Activated naive CD4-positive, alpha-beta T cell treated with anti-CD3 and anti-CD28 coated beads, Interleukin-2, amount 50 U/mL, for 24 hours (primary cell): Measurements from ENCODE around the gene TACC3.

Experiments used
- H3K27ac Mint-ChIP-seq: one replicate; pipeline ENCODE4 v1.8.0; 2021; ENCODE audit warnings: mild to moderate bottlenecking, mixed read lengths
- H3K27me3 Mint-ChIP-seq: one replicate; pipeline ENCODE4 v1.8.0; 2021; ENCODE audit warnings: mixed read lengths
- H3K36me3 Mint-ChIP-seq: one replicate; pipeline ENCODE4 v1.8.0; 2021; ENCODE audit warnings: mixed read lengths
- H3K4me1 Mint-ChIP-seq: one replicate; pipeline ENCODE4 v1.8.0; 2021; ENCODE audit warnings: mixed read lengths
- H3K4me3 Mint-ChIP-seq: one replicate; pipeline ENCODE4 v1.8.0; 2021; ENCODE audit warnings: mild to moderate bottlenecking, mixed read lengths
- H3K9me3 Mint-ChIP-seq: one replicate; pipeline ENCODE4 v1.8.0; 2021; ENCODE audit warnings: mixed read lengths

Gene TACC3

DNA sequence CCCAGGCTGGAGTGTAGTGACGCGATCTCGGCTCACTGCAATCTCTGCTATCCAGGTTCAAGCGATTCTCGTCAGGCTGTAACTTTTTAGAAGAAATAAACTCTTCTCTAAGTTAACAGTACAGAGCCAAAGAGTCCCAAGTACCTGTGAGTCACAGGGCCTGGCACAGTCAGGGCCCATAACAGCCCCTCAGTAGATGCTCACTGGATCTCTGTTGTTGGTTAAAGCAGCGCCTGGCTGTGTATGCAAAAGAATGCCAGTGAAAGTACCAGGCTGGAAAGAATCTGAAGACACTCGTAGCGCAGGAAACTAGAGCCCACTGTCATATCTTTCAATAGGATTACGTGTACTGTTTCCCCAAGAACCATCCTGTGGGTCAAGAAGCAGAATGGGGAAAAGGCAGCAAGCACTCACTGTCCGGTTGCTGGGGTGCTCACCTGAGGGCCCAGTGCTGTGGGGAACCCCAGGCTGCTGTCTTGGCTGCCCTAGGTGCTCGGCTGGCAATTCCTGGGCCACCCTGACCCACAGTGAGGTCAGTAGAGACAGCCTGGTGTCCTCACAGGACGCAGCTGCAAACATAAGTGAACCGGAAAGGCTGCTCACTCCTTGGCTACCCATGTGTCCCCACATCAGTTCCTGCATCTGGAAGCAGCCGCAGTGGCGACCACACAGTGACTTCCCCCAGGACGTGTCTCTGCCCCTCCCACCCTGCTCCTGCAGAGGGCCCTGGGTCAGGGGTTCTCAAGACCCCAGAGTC lies 6.1 kb upstream of the TACC3 start:
- Mint-ChIP-seq H3K9me3 (no peaks in the 10 kb centered on the region), H3K36me3 (peaks cover 7% of the 10 kb centered on the region), H3K4me3 (peak overlapping the region; percentile 20), H3K4me1 (peaks cover 45% of the 10 kb centered on the region), H3K27ac (peak overlapping the region; percentile 55), H3K27me3 (no peaks in the 10 kb centered on the region)

GRCh38 chr4:1716065-1716945 lies 5.0 kb upstream of the TACC3 start:
- Mint-ChIP-seq H3K4me3 (no peak overlapping the region), H3K4me1 (peaks cover 37% of the 10 kb centered on the region), H3K36me3 (peaks cover 3% of the 10 kb centered on the region), H3K27ac (peak overlapping the region; percentile 80), H3K27me3 (no peaks in the 10 kb centered on the region), H3K9me3 (no peaks in the 10 kb centered on the region)

- peak overlapping the region; percentile 30 for H3K27ac Mint-ChIP-seq
- H3K4me3 Mint-ChIP-seq, result peak overlapping the region; percentile 26
- peaks cover 40% of the 10 kb centered on the region for H3K4me1 Mint-ChIP-seq
- H3K9me3 Mint-ChIP-seq, result no peaks in the 10 kb centered on the region
- peaks cover 2% of the 10 kb centered on the region for H3K36me3 Mint-ChIP-seq
- no peaks in the 10 kb centered on the region for H3K27me3 Mint-ChIP-seq
Observed at GRCh38 chr4:1717129-1718094, 3.9 kb upstream of the TACC3 start.

DNA sequence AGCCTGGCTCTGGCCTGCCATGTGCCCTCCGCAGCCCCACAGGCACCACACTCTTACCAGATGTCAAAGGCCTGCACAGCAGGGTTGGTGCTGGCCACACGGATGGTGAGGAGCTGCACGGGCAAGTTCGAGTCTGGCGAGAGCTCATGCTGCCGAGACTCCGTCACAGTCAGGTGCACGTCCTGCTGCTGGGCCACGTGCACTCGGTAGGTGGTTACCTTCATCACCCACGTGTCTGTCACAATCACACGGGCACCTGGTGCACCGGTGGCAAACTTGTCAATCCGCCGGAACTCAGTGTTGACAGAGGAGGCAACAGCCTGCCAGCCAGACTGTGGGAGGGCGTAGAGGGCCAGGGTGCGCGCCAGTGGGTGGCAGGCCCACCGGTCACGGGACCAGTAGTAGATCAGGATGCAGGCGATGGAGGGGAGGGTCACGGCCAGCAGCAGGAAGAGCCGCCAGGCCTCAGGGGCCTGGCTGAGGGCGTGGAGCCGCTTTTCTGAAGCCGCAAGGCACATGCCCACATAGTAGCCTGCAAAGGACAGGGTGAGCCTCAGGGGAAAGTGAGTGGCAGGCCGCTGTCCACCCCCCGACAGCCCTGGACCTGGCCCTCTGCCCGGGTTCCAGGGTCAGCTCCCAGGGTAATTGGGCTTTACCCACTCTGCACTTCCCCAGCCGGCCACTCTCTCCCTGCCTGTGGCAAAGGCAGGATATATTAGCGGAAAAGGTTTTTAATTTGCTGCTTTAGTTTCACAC lies 3.0 kb upstream of the TACC3 start:
- H3K4me1 Mint-ChIP-seq, result peaks cover 49% of the 10 kb centered on the region
- no peaks in the 10 kb centered on the region for H3K9me3 Mint-ChIP-seq
- peak overlapping the region; percentile 80 for H3K27ac Mint-ChIP-seq
- peak overlapping the region; percentile 73 for H3K4me3 Mint-ChIP-seq
- no peaks in the 10 kb centered on the region for H3K27me3 Mint-ChIP-seq
- H3K36me3 Mint-ChIP-seq, result peaks cover 2% of the 10 kb centered on the region

GRCh38 chr4:1720163-1720983 lies 948 bp upstream of the TACC3 start:
- Mint-ChIP-seq H3K4me3 (peak overlapping the region; percentile 91), H3K4me1 (peaks cover 51% of the 10 kb centered on the region), H3K27me3 (no peaks in the 10 kb centered on the region)

DNA sequence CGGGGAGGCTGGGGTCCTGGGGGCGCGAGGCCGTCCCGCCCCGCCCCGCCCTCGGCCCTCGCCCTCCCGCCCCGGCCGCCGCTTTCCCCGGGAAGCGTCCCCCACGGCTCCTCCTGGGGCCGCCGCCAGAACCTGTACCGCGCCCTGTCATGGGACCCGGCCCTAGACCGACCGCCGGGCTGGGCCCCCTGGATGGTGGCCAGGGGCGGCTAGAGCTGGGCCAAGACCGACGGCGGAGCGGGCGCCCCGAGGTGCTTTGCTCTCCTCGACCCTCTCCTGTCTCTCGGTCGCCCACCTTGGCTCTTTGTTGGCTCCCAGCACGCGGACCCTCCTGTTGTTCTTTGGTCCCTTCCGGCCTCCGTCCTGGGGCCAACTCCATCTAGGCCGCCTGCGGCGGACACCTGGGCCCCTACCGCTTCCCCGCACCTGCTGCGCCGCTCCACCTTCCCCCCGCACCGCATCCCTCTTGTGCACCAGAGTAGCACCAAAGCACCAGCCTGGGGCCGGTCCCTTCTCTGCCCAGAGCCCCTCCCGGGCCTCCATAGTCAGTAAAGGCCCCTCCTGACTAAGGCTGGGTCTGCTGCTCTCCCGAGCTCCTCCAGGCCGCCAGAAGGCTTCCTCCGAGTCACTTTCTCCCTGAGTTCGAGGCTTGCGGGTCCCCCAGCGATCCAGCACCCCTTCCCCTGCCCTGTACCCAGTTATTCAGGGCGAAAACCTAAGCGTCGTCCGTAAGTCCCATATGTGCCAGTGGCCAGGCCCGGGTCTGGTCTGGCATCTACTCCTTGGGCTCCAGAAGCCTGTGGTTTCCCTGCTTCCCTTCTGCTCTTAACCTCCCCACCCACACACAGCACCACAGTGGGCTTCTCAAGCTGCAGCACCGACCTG lies 587 bp downstream of the TACC3 start:
- H3K4me3 Mint-ChIP-seq, result peak overlapping the region; percentile 94
- H3K4me1 Mint-ChIP-seq, result peaks cover 57% of the 10 kb centered on the region
- H3K27me3 Mint-ChIP-seq, result no peaks in the 10 kb centered on the region

More at GRCh38 chr4:1720163-1720983, 948 bp upstream of the TACC3 start:
- Mint-ChIP-seq H3K27ac (peak overlapping the region; percentile 89), H3K9me3 (no peaks in the 10 kb centered on the region), H3K36me3 (peaks cover 2% of the 10 kb centered on the region)

DNA sequence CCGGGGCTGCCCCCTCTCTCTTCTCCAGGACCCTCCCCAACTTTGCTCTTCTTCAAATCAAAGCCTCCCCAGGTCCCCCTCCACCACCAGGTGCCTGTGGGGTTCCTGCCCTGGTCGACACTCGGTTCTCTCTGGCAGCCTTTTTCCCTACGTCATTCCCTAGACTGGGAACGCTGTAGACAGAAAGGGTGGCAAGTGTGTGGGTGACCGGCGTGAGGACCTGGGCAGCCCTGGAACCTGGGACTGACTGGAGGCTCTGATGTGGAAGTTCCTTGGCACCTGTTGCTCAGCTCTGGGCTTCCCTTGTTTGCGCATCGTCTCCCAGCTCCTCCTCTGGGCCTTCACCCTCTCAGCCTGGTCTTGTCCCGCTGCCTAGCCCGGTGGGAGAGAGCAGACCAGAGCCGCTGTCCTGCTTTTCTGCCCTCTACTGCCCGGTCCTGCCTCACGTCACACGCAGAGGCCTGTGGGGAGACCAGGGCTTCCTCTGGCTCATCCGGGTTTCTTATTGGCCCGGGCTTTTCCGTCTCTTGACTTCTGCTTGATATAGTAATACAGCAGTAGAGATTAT lies 1.3 kb downstream of the TACC3 start:
- no peaks in the 10 kb centered on the region for H3K9me3 Mint-ChIP-seq
- peak overlapping the region; percentile 98 for H3K27ac Mint-ChIP-seq
- H3K4me3 Mint-ChIP-seq, result peak overlapping the region; percentile 94
- H3K27me3 Mint-ChIP-seq, result no peaks in the 10 kb centered on the region
- H3K36me3 Mint-ChIP-seq, result peaks cover 6% of the 10 kb centered on the region
- peaks cover 63% of the 10 kb centered on the region for H3K4me1 Mint-ChIP-seq

More for the DNA sequence above, 587 bp downstream of the TACC3 start:
- Mint-ChIP-seq H3K36me3 (peaks cover 6% of the 10 kb centered on the region), H3K9me3 (no peaks in the 10 kb centered on the region), H3K27ac (peak overlapping the region; percentile 98)

DNA sequence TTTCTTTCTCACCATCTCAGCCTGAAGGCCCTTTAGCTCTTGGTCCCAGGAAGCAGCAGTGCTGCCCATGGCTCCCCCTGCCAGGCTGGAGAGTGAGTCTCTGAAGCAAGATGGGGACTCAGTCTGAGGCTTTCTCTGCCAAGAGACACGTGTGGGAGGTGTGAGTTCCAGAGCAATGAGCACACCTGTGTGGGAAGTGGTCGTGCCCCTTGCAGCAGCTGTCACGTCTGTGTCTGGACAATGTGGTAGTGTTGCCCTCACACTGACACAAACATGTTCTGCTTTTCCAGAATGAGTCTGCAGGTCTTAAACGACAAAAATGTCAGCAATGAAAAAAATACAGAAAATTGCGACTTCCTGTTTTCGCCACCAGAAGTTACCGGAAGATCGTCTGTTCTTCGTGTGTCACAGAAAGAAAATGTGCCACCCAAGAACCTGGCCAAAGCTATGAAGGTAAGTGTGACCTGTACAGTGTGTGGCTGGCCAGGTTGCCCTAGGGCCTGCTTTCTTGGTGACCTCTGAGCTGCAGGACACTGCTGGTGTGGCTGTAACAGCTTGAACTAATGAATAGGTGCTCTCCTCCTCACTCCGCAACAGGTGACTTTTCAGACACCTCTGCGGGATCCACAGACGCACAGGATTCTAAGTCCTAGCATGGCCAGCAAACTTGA lies 1.9 kb downstream of the TACC3 start:
- Mint-ChIP-seq H3K4me1 (peaks cover 63% of the 10 kb centered on the region), H3K9me3 (no peaks in the 10 kb centered on the region), H3K27me3 (no peaks in the 10 kb centered on the region), H3K36me3 (peaks cover 6% of the 10 kb centered on the region), H3K4me3 (peak overlapping the region; percentile 94), H3K27ac (peak overlapping the region; percentile 98)

GRCh38 chr4:1725521-1725920 lies 4.2 kb downstream of the TACC3 start:
- Mint-ChIP-seq H3K27me3 (no peaks in the 10 kb centered on the region), H3K4me3 (peak overlapping the region; percentile 47), H3K9me3 (no peaks in the 10 kb centered on the region), H3K4me1 (peaks cover 65% of the 10 kb centered on the region), H3K36me3 (peaks cover 5% of the 10 kb centered on the region), H3K27ac (peak overlapping the region; percentile 43)

DNA sequence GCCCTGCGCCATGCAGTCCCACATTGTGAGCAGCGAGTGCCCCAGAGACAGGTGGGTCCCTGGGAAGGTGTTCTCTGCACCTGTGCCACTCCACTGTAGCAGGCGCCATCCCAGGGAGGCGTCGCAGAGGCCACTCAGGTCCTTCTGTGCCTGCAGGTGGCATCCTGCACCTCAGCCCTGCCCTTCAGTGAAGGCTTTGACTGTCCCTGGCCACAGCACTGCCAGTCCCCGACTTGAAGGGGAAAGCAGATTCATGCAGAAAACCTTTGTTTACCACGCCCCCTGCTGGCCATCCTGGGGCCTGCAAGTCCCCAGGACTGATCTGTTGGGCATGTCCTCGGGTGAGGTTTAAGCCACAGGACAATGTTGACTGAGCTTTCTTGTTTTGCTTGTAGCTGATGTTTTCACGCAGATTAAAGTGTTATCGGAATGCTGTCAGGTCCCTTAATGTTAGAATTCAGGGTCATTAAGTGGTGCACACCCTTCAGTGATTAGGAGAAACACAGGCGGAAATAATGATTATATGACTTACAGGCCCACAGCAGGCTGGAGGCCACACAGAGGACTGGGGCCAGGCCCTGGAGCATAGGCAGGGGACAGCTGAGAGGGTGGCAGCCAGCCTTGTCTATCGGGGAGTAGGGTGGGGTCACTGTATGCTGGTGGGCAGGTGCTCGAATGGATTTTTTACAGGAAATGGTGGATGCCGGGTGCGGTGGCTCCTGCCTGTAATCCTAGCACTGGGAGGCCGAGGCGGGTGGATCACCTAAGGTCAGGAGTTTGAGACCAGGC lies 5.0 kb downstream of the TACC3 start:
- H3K36me3 Mint-ChIP-seq, result peaks cover 5% of the 10 kb centered on the region
- H3K27me3 Mint-ChIP-seq, result no peaks in the 10 kb centered on the region
- peaks cover 65% of the 10 kb centered on the region for H3K4me1 Mint-ChIP-seq
- no peaks in the 10 kb centered on the region for H3K9me3 Mint-ChIP-seq
- H3K27ac Mint-ChIP-seq, result peak overlapping the region; percentile 59
- H3K4me3 Mint-ChIP-seq, result peak overlapping the region; percentile 52

- Mint-ChIP-seq H3K27me3 (no peaks in the 10 kb centered on the region), H3K9me3 (no peaks in the 10 kb centered on the region), H3K4me3 (no peak overlapping the region), H3K36me3 (peaks cover 5% of the 10 kb centered on the region), H3K4me1 (peaks cover 59% of the 10 kb centered on the region), H3K27ac (no peak overlapping the region)
Observed at GRCh38 chr4:1727117-1728031, 6.1 kb downstream of the TACC3 start.
